NCI-H345 treated with DMSO at 0.1 percent for 48 hours (cell line): ENCODE data around the gene PDGFA.

Experiments
- DNase-seq: peaks from one replicate; lab custom pipeline; 2025; ENCODE audit not compliant: unreplicated experiment; lab: John Stamatoyannopoulos, UW

The PDGFA gene

DNA sequence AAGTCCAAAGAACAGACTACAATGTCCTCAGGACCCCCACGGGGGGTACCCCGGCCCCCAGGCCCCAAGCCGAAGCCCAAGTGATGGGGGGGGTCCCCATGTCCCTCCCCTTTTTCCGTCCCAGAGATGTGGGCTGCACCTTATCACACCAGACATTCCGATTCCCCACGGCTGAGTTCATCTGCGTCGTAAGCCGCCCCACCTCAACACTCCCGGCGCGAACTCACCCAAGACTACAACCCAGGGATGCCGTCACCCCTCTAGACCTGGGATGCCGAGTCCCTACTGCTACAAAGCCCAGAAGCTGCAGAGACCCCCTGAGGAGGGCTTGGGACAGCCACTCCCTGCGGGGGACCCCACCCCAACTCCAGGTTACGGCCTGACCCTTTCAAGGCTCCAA, 14.5 kb downstream of the PDGFA start:
- DNase-seq: no peak

DNA sequence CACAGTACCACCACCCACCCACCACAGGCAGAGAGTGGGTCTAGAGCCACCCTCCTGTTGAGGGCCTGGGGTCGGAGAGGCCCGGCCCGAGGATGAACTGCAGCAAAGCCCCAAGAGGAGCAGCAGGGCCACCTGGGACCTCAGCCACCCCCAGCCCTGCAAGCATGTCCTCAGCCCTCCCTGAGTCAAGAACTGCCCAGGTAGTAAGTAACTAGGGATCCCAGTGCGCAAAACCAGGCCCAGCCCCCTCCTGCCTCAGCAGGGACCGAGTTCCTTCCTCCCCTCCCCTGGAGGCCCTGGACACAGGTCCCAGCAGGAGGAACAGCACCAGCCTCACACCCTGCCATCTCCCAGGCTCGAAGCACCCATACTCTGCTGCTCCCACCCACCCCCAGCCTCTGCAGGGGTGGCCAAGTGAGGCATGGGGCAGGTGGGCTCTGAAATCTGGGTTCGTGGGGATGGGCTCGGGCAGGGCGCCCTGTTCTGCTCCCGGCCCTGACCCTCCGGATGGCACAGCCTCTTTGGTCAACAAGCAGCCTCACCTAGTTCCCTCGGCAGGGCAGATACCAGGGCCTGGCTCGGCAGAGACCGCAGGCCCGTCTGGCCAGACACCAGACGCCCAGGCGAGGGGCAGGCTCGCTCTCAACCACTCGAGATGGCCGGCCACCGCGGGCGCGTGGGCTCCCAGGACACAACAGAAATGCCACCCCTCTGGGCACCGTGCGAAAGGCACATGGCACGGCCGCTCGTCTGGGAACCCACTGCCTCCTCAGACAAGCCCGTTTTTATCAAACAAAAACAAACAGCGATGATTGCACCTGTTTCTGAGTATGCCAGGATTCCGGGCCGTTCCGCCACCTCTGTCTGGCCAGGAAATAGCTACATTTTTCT, 15.2 kb downstream of the PDGFA start:
- no peak for DNase-seq

DNA sequence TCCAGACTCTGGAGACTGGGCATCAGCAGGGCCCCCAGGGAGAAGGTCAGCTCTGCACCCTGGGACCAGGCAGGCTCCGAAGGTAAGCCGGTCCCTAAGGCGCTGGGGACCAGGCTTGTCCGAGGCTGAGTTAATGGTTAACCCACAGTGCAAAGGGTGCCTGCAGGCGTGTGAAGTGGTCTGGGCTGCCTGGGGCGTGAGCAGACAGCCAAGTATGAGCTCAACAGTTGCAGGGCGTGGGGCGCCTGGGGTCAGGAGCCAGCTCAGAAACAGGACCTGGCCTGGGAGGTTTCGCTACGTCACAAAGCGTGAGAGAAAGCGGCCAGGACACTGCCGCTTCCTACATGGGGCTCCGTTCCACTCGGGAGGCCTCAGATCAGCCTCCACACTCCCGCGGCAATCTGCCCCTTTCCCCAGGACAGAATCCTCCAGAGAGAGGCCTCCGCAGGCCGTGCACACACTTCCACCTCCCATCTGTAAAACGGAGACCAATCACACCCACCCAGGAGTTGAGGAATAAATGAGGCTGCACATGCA, 16.0 kb downstream of the PDGFA start:
- no peak for DNase-seq

DNA sequence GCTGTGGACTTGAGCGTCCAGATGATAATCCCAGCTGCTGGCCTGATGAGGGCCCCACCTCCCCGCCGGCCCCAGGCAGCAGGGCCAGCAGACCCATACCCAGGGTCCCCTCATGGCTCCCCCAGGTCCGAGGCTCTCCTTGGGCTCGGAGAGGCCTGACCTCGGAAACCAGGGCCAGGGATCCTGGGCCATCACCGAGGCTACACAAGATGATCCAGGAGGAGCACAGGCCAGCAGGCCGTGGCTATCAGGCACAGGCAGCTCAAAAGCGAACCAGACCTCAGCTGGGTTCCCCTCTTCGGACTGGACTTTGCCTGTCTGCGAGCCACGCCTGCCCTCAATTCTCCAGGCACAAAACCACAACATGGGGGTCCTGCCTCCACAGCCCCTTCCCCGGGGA, 17.4 kb downstream of the PDGFA start:
- DNase-seq: no peak

DNA sequence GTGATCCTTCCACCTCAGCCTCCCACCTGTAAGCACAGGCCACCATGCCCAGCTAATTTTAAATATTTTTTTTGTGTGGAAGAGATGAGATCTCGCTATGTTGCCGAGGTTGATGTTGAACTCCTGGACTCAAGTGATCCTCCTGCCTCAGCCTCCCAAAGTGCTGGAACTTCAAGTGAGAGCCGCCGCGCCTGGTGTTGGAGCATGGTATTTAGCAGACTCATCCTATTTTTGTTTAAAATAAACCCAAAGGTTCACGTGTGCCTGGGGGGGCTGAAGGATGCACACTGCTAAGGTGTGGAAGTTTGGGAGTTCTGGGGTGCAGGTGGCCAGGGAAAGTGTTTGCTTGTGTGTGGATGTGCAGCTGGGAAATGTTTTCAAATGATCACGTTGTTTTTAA, 18.1 kb downstream of the PDGFA start:
- DNase-seq: no peak

DNA sequence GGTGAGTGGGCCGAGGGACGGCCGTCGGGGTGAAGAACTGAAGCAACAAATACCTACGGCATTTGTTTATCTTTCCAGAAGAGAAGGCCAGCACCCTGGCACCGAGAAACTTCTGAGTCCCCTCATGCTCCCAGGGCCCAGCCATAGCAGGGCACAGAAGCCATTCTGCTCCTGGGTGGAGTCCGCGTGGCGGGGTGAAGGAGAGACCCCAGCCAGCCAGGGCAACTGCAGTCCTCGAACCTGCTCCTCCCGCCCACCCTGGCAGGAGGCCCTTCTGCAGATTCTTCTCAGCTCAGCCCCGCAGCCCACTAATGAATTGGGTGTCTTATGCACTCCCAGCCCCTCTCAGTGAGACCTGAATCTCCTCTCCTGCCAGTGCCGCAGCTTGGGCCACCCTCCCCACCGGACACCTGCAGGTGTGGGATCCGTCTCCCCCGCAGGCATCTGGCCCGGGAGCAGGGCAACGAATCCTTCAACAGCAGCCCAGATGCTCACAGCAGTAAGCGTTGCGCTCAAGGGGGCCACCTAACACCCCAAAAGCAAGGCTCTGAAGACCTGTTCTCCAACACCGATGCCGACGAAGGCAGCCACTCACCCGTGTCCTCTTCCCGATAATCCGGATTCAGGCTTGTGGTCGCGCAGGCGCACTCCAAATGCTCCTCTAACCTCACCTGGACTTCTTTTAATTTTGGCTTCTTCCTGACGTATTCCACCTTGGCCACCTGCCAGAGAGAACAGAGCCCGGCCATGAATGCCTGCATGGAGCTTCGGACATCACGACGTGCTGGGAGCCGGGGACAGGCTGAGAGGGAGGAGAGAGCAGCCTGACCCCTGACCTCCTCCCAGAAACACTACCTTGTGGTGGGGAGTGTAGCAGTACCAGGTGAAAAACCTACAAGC, 18.9 kb downstream of the PDGFA start:
- no peak for DNase-seq

DNA sequence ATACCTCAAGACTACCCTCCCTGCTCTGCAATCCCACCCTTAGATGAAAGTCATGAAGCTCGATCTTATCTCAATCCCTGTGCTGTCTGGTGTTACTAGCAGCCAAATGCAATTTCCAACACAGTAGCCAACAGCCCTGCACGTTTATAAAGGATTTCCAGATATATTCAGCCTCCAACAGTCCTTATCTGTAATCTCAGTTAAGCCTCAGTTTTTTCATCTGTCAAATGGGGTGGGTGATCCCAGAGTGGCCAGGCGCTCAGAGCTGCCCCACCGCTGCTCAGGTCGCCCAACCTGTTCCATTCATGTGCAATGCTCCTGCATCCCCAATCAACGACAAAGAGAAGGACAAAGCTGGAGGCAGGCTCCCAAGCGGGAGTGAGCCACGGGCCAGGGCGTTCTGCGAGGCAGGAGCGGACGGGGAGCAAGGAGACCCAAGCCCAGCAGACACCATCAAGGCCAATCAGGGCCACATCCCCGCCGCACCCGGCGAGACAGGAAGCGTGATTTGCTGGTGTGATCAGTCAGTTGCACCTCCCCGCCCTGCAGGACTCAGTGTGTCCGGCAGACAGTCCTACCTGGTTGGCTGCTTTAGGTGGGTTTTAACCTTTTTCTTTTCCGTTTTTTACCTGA, 19.7 kb downstream of the PDGFA start:
- DNase-seq: no peak

DNA sequence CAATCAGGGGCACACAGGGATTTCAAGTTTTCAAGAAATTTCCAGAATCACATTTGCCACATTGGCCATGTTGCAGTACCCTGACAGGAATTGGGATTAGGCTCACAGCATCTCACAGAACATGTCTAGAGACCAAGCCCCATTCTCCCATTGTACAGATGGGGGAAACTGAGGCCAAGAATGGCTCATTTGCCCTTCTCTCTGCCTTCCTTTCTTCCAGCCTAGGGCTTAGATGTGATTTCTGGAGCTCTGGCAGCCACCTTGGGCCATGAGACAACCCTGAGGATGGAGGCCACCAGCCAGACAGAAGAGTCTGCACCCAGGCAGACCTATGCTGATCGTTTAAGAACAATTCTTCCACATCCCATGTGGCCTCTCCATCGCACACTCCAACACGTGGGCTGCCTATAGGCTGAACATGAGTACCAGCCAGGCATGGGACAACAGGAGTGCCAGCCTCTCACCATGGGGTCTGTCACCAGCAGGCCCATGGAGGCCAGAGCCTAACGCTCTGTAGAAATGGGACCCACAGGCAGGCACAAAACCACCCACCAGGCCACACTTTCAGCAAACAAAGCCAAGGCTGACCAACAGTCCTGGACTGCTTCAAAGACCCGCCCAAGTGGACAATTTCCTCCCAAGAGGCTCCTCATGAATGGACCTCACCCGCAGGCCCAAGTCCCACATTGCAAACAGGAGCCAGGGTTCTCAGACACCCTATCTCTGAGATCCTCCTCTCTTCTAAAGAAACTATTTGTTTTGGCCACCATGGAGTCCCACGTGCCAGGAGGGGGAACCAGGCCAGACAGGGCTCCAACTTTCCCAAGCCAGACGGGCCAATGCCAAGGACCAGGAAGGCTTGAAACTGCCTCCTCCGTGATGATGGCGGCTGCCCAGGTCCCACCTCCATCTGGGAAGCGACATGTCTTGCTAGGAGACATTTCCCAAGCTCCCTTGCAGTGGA, 20.7 kb downstream of the PDGFA start:
- DNase-seq: no peak

DNA sequence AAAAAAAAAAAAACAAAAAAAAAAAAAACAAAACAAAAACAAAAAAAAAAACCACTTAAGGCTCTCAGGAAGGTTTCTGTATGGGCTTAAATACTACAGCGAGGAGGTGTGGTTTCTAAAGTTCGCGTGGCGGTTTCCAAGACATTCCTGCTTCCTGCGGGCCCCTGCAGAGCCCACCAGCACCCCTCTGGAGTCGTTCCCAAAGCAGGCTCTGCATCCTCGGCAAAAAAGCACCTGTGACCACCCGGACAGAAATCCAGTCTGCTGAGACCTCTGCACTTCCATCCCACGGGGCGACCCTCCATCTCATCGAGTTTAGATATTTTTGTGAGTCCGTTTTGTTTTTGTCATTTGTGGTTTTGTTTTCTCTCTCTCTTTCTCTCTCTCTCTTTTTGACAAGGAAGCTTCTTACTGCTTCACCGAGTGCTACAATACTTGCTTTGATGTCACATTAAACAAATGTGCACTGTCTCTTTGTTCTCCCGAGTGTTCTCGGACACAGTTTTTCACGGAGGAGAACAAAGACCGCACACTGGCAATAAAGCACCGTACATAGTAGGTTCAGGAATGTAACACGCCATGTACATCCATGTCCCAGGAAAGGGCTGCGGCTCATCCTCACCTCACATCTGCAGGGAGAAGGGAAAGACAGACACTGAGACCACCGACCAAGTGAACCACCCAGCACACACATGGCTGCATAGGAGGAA, 21.5 kb downstream of the PDGFA start:
- DNase-seq: no peak

DNA sequence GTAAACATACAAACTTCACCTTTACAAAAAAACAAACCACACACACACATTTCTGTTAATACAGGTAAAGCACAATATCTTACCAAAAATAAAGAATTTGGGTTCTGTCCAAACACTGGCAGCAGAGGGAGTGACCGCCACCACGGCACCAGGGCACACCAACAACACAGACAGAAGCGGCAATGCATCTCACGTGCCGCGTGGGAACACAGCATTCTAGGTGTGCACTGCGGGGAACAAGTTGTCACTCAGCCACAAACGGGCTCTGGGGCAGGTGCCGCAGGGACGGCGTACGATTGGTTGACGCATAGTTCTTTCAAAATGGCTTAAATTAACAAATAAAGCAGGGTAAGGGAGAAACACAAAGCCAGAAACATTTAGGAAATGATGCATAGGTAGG, 22.3 kb downstream of the PDGFA start:
- DNase-seq: no peak

DNA sequence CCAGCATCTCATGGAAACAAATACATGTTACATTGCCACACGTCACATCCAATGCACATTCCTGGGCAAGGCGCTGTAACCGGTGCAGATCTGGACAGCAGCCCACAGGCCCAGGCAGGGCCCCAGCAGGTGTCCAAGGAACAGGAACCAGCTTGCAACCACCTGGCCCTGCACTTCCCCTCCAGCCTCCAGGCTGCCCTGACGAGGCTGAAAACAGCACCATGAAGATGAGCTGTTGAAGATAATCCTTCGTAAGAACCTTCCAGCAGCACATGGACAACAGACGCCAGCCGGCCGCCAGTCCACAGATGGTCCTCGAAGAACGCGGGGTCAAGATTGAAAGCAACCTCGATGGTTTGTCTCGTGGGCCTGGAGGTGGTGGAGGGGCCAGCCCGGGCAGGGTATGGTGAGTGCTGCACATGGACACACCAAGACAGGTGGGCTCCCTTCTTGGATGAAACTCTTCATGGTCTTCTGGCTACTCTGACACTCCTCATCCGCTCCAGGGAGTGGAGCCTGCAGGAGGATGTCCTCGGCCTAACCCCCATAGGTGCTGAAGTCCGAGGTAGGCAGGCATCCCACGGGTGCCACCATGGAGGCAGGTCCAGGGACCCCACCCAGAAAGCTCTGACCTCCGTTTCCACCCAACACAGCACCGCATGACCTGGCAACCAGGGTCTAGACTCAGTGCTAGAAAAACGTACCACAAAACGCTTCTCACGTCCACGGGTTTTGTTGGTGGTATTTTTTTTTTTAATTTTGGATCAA, 22.9 kb downstream of the PDGFA start:
- DNase-seq: no peak

DNA sequence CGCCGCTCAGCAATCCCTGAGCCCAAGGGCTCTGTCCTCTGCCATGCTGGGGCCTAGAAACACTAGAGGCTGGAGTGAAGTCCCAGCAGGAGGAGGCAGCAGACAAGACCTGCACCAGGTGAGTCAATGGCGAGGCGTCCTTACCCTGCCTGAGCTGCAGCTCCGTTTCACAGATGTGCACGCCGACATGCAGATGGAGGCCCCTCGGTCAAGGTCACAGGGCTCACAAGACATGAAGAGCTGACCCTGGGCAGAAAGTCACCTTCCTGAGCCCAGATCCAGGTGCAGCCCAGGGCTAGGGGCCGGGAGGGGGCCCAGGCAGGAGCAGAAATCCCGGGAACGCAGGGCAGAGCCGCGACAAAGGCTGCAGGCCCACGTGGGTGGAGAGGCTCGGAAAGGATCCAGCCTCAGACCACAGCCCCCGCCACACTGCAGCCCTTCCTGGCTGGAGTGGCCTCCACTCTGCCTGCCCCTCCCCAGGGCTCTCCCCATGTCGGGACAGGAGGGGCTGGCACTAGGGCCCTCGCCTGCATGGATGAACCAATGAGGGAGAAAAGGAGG, 23.8 kb downstream of the PDGFA start:
- no peak for DNase-seq

DNA sequence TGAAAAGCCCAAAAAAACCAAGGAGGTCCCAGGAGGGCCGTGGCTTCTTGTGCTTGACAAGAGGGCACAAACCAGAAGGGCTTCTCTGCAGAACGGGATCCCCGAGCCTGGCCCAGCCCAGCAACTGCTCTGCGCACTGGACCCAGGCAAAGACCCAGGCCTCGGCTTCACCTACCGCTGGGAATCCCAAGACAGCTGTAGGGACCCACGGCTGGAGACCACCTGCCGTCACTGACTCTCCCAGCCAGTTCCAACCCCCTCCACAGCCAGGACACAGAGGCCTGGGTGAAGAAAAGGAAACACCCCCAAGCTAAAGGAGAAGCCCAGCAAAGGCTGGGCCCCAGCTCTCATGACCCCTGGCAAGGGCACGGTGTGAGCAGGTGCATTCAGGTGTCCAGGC, 24.3 kb downstream of the PDGFA start:
- DNase-seq: no peak

DNA sequence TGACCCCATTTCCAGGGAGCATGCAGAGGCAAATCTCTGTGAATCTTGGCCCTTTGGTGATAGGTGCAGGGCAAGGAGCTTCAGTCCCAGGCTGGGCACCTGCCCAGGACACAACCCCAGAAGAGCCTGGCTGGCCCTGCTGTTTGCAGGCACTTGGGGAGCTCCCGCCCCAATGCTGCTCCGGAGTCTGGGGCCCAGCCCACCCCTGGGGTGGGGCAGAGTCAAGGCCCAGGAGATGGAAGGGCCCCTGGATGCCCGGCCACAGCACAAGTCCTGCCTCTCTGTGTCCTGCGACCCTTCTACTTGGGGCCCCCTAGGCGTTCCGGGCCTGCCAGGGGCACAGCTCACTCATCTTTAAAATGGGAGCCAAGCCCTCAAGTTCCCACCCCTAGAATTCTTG, 24.7 kb downstream of the PDGFA start:
- no peak for DNase-seq

DNA sequence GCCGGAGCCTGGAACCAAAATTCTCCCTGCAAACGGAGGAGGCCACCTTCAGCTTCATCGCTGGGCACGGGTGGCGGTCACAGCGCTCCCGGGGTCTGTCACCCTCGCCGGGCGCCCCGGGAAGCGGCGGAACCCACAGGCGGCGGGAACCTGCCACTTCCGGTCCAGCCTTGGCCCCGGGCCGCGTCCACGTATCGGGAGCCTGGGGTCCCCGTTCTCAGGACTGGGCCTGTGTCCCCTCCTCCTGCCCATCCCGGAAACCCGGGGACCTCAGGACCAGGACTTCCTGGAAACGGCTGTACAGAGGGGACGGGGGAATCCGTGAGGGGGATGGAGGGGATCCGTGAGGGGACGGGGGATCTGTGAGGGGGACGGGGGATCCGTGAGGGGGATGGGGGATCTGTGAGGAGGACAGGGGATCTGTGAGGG, 25.4 kb downstream of the PDGFA start:
- DNase-seq: no peak

DNA sequence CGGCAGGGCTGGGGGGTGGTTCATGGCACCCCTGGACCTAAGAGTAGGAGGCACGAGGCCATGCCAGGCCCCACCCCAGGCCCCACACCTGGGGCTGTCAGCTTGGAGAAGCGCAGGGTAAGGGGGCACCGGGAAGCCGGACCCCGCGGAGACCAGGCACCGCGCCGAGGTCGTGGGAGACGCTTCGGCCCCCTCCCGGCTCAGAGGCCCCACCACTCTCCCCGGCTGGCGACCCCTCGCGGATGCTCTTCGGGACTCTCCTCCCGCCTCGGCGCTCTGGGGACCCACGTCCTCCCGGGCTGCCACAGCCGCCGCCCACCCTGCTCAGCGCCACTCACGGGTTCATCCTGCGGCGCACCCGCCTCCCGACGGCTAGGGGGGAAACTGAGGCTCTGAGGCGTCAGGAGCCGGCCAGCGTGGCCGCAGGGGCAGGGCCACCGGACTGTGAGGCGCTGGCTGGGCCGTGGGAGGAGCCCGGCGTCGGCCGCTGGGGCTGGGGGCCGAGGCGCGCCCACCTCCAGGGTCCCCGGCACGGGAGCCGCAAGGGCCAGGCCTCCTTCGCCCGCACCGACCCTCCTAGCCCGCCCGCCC, 25.9 kb downstream of the PDGFA start:
- no peak for DNase-seq

DNA sequence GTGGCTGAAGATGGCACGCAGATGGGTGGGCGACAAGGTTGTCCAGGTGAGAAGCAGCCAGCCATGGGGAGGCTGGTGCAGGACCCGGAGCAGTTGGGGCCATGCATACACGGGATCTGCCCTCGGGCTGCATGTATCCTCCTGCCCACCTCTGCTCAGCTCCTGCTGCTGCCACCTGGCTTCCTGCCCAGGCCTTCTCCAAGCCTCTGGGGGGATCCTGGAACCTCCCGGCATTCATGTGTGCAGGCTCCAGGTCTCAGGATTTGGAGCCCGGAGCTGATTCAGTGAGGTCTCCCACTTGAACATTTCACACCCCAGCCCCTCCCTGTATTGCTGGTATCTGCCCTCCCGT, 27.0 kb downstream of the PDGFA start:
- DNase-seq: no peak
